HEK293 (cell line): ENCODE data around the gene DPP6.
A peak's percentile ranks its signal among the peaks of the same experiment; 100 is the strongest.

Source experiments
- CTCF ChIA-PET: fragments of 350-600 bp; formaldehyde crosslinking; extraction: SDS; loops from one replicate; lab custom pipeline; 2021; ENCODE audit warnings: antibody characterized with exemption; lab: Yijun Ruan, JAX
- POLR2A ChIA-PET: fragments of 300-600 bp; formaldehyde crosslinking; extraction: SDS; loops from one replicate; lab custom pipeline; 2020; ENCODE audit warnings: antibody characterized with exemption, inconsistent platforms; lab: Yijun Ruan, JAX
- H3K27ac ChIP-seq: fragments of 200-500 bp; sonication (Bioruptor generic); 2 replicates; pipeline ENCODE4 v1.5.1; 2014; ENCODE audit warnings: low read depth, low read length, control low read depth, inconsistent platforms; ENCODE audit errors: extremely low read depth
- H3K36me3 ChIP-seq, 2 experiments: fragments of 200-500 bp in 1 of 2; sonication (Bioruptor generic) in 1 of 2; 1 replicate in 1 of 2; 2 replicates in 1 of 2; pipeline ENCODE4 v1.5.1; 2014 to 2017; ENCODE audit warnings: inconsistent platforms in 2 of 2, low read length in 2 of 2; ENCODE audit not compliant: control insufficient read depth in 2 of 2, insufficient read depth in 1 of 2
- H3K4me1 ChIP-seq: fragments of 200-500 bp; sonication (Bioruptor generic); 2 replicates; pipeline ENCODE4 v1.5.1; 2014; ENCODE audit warnings: mild to moderate bottlenecking, low read length, inconsistent platforms; ENCODE audit not compliant: control insufficient read depth, insufficient read depth
- H3K4me3 ChIP-seq: 2 replicates; pipeline ENCODE4 v1.5.1; 2011; ENCODE audit warnings: low read depth, mild to moderate bottlenecking, control low read depth, low read length, moderate library complexity
- H3K9me3 ChIP-seq: fragments of 200-500 bp; sonication (Bioruptor generic); 2 replicates; pipeline ENCODE4 v1.5.1; 2014; ENCODE audit warnings: low read depth, low read length, inconsistent platforms; ENCODE audit not compliant: control insufficient read depth, insufficient read depth
- HOXD13 ChIP-seq: sonication (generic); formaldehyde crosslinking; IDR thresholded peaks from 2 replicates; pipeline ENCODE4 v1.8.0; 2022; ENCODE audit warnings: missing genetic modification reagents, borderline replicate concordance
- KLF10 ChIP-seq: fragments of 450-650 bp; IDR thresholded peaks from 2 replicates; pipeline ENCODE4 v1.5.1; 2018; ENCODE audit warnings: missing biosample characterization, mild to moderate bottlenecking, missing genetic modification characterization
- MEIS1 ChIP-seq: sonication (generic); formaldehyde crosslinking; IDR thresholded peaks from 2 replicates; pipeline ENCODE4 v1.8.1; 2022; ENCODE audit warnings: missing genetic modification reagents, mild to moderate bottlenecking, borderline replicate concordance
- ZNF175 ChIP-seq: fragments of 450-650 bp; formaldehyde crosslinking; IDR thresholded peaks from 2 replicates; pipeline ENCODE4 v1.5.1; 2016; ENCODE audit warnings: missing biosample characterization, missing genetic modification characterization
- ZNF610 ChIP-seq: fragments of 450-650 bp; formaldehyde crosslinking; IDR thresholded peaks from 2 replicates; pipeline ENCODE4 v1.5.1; 2016; ENCODE audit warnings: missing biosample characterization, missing genetic modification characterization, borderline replicate concordance
- ZNF623 ChIP-seq: fragments of 450-650 bp; formaldehyde crosslinking; IDR thresholded peaks from 2 replicates; pipeline ENCODE4 v1.5.1; 2016; ENCODE audit warnings: missing biosample characterization, missing genetic modification characterization
- ZNF658 ChIP-seq: fragments of 450-650 bp; formaldehyde crosslinking; IDR thresholded peaks from 2 replicates; pipeline ENCODE4; 2016; ENCODE audit warnings: missing biosample characterization, missing genetic modification characterization
- ZNF785 ChIP-seq: fragments of 450-650 bp; formaldehyde crosslinking; IDR thresholded peaks from 2 replicates; pipeline ENCODE4 v1.5.1; 2016; ENCODE audit warnings: missing biosample characterization, missing genetic modification characterization
- ZSCAN30 ChIP-seq: fragments of 450-650 bp; IDR thresholded peaks from 2 replicates; pipeline ENCODE4 v1.5.1; 2018; ENCODE audit warnings: missing biosample characterization, mild to moderate bottlenecking, missing genetic modification characterization, moderate library complexity
- TF ChIP-seq, protein P1 (sequence below): sonication (generic); formaldehyde crosslinking; IDR thresholded peaks from 2 replicates; pipeline ENCODE4 v1.8.1; 2022; ENCODE audit warnings: mild to moderate bottlenecking, moderate library complexity, missing genetic modification reagents
- TF ChIP-seq, protein P2 (sequence below): fragments of 450-650 bp; formaldehyde crosslinking; IDR thresholded peaks from 2 replicates; pipeline ENCODE4 v1.5.1; 2016; ENCODE audit warnings: missing biosample characterization, missing genetic modification characterization, low read depth

Gene DPP6

DNA sequence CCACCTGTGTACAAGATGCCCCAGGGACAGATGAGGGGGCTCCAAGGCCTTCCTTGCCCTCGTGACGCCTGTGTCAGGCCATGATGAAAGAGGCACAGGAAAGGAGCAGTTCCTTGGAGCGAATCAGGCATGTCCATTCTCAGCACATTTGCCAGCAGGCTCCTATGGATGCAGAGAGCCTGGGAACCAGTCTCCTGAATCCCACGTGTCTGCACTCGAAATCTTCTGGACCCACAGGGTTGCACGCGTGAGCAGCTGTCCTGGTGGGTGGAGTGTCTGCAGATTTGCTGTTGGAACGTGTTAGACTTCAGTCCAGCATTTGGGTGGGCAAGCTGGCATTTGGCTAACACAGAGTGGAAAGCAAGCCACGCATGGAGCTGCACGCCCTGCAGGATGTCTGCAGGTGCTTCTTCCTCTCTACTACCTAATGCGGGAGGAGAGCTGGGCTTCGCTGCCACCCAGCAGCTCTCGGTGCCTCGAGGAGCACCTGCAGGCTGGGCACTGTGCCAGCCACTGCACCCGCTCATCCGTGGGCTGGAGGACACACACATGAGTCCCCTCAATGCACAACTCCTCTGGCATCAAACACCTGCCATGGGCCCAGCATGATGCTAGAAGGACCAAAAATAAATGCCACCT is 810.1 kb downstream of the DPP6 start:
- Histone ChIP-seq H3K36me3 (no peaks in the 10 kb centered on the region), H3K27ac (no peak overlapping the region), H3K4me1 (no peaks in the 10 kb centered on the region), H3K4me3 (no peak overlapping the region), H3K9me3 (no peaks in the 10 kb centered on the region)
- TF ChIP-seq, protein P1, sequence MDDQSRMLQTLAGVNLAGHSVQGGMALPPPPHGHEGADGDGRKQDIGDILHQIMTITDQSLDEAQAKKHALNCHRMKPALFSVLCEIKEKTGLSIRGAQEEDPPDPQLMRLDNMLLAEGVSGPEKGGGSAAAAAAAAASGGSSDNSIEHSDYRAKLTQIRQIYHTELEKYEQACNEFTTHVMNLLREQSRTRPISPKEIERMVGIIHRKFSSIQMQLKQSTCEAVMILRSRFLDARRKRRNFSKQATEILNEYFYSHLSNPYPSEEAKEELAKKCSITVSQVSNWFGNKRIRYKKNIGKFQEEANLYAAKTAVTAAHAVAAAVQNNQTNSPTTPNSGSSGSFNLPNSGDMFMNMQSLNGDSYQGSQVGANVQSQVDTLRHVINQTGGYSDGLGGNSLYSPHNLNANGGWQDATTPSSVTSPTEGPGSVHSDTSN (CRISPR knock-in tag) = no peak
- TF ChIP-seq HOXD13 (CRISPR knock-in tag) = no peak
- CTCF ChIA-PET = no interaction called here
- POLR2A ChIA-PET = no interaction called here

DNA sequence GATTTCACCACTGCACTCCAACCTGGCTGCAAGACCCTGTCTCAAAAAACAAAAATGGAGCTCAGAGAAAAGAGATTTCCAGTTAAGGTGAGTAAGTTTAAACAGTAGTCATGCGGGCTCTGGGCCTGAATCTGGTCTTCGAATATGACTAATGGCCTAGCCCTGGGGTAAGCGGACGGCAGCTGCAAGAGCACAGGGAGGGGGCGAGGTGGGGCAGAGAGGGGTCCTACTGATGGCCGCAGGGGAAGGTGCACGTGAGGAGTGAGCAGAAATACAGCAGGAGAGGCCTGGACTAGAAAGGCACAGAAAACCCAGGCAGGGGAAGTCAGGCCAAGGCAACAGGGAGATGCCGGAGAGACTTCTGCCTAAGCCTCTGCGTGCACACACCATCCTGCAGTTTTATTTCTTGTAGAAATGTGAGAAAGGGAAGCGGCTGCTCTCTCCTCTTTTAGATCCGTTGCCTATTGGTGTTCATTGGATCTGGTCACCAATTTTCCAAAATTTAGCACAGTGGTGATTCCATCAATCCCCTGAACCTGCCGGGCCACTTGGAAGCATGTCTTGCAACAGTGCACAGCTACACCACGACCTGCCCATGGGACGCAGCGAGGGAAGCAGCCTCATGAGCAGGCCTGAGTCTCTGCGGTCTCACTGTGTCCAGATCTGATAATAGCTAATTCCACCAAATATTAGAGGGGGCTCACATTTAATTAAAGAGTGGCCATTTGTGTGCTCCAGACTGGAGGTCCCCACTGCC is 811.7 kb downstream of the DPP6 start:
- no peaks in the 10 kb centered on the region for H3K4me1 ChIP-seq
- no peaks in the 10 kb centered on the region for H3K9me3 ChIP-seq
- CTCF ChIA-PET = no interaction called here
- TF ChIP-seq ZNF658 (tag by site-specific recombination) (no peak), MEIS1 (CRISPR knock-in tag) (no peak), ZNF610 (no peak), ZNF785 (no peak)
- no peaks in the 10 kb centered on the region for H3K36me3 ChIP-seq
- no peak overlapping the region for H3K27ac ChIP-seq
- POLR2A ChIA-PET = no interaction called here
- H3K4me3 ChIP-seq = no peak overlapping the region

GRCh38 chr7:154864523-154864891 is 812.3 kb downstream of the DPP6 start:
- POLR2A ChIA-PET = no interaction called here
- Histone ChIP-seq H3K36me3 (no peaks in the 10 kb centered on the region), H3K9me3 (no peaks in the 10 kb centered on the region), H3K27ac (no peak overlapping the region), H3K4me1 (no peaks in the 10 kb centered on the region), H3K4me3 (no peak overlapping the region)
- TF ChIP-seq KLF10 (tag by site-specific recombination) (no peak), ZNF175 (tag by site-specific recombination) (no peak)
- TF ChIP-seq, protein P2, sequence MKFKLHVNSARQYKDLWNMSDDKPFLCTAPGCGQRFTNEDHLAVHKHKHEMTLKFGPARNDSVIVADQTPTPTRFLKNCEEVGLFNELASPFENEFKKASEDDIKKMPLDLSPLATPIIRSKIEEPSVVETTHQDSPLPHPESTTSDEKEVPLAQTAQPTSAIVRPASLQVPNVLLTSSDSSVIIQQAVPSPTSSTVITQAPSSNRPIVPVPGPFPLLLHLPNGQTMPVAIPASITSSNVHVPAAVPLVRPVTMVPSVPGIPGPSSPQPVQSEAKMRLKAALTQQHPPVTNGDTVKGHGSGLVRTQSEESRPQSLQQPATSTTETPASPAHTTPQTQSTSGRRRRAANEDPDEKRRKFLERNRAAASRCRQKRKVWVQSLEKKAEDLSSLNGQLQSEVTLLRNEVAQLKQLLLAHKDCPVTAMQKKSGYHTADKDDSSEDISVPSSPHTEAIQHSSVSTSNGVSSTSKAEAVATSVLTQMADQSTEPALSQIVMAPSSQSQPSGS (tag by site-specific recombination) = no peak
- CTCF ChIA-PET = interaction anchor here (0.9 kb wide), 1 partner anchor 49 kb away, joined by 6 read pairs; no protein-coding TSS in a partner anchor

- Histone ChIP-seq H3K4me1 (no peaks in the 10 kb centered on the region), H3K9me3 (no peaks in the 10 kb centered on the region), H3K4me3 (no peak overlapping the region), H3K36me3 (no peaks in the 10 kb centered on the region), H3K27ac (no peak overlapping the region)
- TF ChIP-seq ZSCAN30 (tag by site-specific recombination) (no peak), ZNF623 (tag by site-specific recombination) (peak; percentile 76)
- POLR2A ChIA-PET = no interaction called here
- CTCF ChIA-PET = interaction anchor here (0.5 to 1.2 kb wide), 3 partner anchors 47 to 120 kb away, joined by 3 to 4 read pairs (median 3); no protein-coding TSS in a partner anchor
These were observed 813.9 kb downstream of the DPP6 start for GRCh38 chr7:154865984-154866685.
